Fibroblast of the aortic adventitia (primary cell): ENCODE measurements around the gene PLEKHG3. TPM values are rescaled to one million over a fixed set of nuclear protein-coding genes. Genes with fewer than 3 reads are reported as not detected.
A peak's percentile ranks its signal among the peaks of the same experiment; 100 is the strongest.

Source experiments
- DNase-seq: peaks from one replicate; pipeline ENCODE4 v3.0.0-alpha.2; 2010; ENCODE audit warnings: low read depth
- H3K4me3 ChIP-seq: 2 replicates; pipeline ENCODE4 v1.5.1; 2011; ENCODE audit warnings: low read depth, mild to moderate bottlenecking, control low read depth, low read length, moderate library complexity
- total RNA-seq: library from RNA; depleted of rRNA; stranded (reverse); fragments of >200 nt; gene quantifications from 2 replicates; pipeline ENCODE4 v1.2.3, GENCODE V29; 2012; ENCODE audit warnings: low replicate concordance
- TF ChIP-seq, protein P1 (sequence below): IDR thresholded peaks from 2 replicates; pipeline ENCODE4 v1.5.1; 2011; ENCODE audit warnings: mild to moderate bottlenecking, low read length, control low read depth, inconsistent platforms; ENCODE audit not compliant: insufficient read depth

PLEKHG3 gene
- total RNA-seq, 1 donor = 9.0 TPM

DNA sequence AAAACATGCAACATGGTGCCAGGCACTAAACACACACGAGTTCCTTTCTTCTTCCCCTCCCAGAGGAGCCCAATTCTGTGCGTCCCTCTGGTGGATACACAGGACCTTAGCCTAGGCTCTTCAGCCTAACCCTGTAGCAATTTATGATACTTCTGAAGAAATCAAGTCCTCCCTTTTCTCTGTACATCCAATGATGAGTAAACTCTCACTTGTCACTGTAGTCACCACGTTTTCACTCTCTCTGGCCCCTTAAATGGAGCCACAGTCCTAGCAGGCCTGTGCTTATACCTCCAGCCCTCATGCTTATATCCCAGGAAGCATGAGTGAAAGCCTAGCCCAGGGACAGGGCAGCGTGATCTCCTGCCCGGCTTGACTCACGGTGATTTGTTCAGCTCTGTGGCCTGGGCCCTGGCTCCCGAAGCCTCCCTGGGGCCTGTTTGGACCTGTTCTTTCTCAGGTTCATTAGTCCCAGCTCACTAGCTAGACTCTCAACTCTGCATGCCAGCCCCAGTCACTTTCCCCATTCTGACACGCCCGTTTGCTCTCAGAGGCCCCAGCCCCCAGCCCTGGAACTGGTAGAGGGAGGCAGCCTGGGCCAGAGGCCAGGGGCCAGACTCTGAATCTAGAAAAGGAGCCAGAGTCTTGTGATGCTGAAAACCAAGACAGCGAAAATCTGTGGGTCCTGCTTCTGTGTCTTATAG, 24.1 kb upstream of the PLEKHG3 start:
- DNase-seq = peak; percentile 51
- TF ChIP-seq, protein P1, sequence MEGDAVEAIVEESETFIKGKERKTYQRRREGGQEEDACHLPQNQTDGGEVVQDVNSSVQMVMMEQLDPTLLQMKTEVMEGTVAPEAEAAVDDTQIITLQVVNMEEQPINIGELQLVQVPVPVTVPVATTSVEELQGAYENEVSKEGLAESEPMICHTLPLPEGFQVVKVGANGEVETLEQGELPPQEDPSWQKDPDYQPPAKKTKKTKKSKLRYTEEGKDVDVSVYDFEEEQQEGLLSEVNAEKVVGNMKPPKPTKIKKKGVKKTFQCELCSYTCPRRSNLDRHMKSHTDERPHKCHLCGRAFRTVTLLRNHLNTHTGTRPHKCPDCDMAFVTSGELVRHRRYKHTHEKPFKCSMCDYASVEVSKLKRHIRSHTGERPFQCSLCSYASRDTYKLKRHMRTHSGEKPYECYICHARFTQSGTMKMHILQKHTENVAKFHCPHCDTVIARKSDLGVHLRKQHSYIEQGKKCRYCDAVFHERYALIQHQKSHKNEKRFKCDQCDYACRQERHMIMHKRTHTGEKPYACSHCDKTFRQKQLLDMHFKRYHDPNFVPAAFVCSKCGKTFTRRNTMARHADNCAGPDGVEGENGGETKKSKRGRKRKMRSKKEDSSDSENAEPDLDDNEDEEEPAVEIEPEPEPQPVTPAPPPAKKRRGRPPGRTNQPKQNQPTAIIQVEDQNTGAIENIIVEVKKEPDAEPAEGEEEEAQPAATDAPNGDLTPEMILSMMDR = no peak
- H3K4me3 ChIP-seq = no peak overlapping the region

DNA sequence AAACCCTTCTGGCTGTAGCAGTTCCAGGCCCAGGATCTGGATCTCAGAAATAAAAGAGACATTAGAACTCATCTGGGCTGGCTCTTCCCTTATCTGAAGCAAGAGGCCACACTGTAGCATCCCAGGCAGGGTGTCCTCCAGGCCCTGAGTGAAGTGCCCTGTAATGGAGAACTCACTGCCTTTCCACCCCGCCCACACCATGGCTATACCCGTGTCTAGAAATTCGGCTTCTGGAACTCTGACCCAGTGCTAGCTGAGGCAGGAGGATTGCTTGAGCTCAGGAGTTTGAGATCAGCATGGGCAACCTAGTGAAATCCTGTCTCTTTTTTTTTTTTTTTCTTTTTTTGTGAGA, 23.5 kb upstream of the PLEKHG3 start:
- TF ChIP-seq, protein P1 = no peak
- H3K4me3 ChIP-seq = no peak overlapping the region
- DNase-seq = no peak

DNA sequence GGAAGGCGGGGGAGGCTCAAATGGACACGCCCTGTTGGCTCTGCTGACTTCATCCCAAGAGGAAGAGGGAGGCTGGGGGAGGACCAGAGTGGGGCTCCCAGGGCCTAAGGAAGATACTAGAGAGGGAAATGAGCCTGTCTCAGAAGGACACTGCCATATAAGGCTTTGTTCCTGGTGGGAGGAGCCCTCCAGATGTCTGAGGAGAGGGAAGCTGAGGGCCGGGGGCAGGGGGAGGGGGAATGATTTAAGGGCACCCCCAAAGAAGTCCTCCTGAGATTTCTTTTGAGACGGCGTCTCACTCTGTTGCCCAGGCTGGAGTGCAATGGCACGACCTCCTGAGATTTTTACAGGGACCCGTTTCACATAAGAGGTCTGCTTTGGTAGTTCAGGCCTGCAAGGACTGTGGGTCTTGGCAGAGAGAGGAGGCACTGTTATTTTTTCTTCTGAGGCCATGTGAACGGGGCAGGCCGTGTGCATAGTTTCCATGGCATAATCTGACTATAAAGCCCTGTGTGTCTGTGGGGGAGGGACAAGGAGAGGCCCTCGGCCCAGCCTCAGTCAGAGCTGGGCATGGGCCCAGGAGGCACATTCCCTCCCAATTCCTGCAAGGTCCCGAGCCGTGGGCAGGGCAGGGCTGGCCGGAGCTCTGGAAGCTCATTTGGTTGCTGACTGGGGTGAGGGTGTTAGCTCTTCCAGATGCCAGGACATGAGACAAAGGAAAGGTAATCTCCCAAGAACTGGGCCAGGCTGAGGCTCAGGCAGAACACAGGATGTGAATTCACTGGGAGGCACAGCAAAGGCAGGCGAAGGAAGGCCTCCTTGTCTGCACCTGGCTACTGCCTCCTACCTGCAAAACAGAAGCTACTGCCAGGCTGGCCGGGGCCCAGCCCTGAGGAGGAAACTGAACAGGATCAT, 22.2 kb upstream of the PLEKHG3 start:
- peak; percentile 89 for DNase-seq
- H3K4me3 ChIP-seq = no peak overlapping the region
- TF ChIP-seq, protein P1 = no peak

DNA sequence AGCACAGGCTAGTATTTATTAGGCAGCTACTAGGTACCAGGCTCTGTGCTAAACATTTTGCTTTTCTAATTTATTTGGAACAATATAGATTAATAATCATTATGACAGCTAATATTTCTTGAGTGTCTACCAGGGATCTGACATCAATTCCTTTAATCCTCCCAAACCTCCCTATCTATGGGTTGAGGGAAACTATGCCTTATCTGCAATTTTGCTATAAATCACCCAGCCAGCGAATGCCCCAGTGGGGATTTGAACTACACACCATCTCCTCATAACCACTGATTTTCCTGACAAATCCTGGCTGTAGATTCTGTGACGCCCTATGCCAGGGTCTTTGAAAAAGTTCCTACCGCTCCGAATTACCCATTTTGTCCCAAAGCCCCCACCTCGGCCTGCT, 21.4 kb upstream of the PLEKHG3 start:
- no peak overlapping the region for H3K4me3 ChIP-seq
- TF ChIP-seq, protein P1 = no peak
- no peak for DNase-seq

DNA sequence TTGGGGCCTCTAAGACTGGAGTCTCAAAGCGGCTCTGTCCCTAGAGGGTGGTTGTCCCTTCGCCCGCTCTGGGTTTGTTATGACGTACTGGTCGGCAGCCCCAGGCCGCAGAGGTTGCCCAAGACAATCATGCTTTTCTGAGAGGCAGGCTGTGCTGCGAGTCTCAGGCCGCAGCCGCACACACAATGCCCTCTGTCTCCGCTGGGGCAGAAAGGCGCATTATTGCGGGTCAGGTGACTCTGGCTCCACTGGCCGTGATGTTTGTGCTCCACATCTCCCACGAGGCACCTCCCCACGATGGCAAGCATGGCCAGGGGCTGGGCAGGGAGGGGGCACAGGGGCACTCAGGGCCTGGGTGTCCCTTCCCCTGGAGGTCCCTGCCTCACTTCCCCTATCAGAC, 21.0 kb upstream of the PLEKHG3 start:
- no peak for DNase-seq
- TF ChIP-seq, protein P1 = no peak
- H3K4me3 ChIP-seq = no peak overlapping the region

DNA sequence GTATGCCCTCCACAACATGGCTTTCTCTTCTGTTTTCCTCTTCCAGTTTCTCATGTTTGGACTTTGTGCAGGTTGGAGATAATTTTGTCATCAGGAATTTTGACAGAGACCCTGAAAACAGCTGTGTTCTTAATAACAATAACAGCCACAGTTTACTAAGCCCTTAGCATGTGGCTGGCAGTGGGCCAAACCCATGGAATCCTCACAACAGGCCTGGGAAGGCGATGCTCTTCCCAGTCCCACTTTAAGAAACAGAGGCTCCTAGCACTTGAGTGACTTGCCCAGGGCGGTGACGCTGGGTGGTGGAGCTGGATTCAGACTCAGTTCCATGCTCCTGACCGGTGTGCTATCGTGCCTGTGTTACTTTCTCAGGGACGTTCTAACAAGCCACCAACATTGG, 20.1 kb upstream of the PLEKHG3 start:
- peak; percentile 34 for DNase-seq
- TF ChIP-seq, protein P1 = no peak
- no peak overlapping the region for H3K4me3 ChIP-seq
